Fibroblast of skin of left quadriceps (primary cell): ENCODE results near the gene VPS37B.
A peak's percentile ranks its signal among the peaks of the same experiment; 100 is the strongest.
"Not testable (repeated sequence)": the region's sequence is repeated elsewhere in the genome, so short reads cannot be mapped to it uniquely, and the experiment has no call there.

ENCODE experiments used
- DNase-seq, 2 experiments: peaks; one replicate each; pipeline ENCODE4 v3.0.0-alpha.2; 2013; ENCODE audit warnings: low read depth in 2 of 2

The VPS37B gene

DNA sequence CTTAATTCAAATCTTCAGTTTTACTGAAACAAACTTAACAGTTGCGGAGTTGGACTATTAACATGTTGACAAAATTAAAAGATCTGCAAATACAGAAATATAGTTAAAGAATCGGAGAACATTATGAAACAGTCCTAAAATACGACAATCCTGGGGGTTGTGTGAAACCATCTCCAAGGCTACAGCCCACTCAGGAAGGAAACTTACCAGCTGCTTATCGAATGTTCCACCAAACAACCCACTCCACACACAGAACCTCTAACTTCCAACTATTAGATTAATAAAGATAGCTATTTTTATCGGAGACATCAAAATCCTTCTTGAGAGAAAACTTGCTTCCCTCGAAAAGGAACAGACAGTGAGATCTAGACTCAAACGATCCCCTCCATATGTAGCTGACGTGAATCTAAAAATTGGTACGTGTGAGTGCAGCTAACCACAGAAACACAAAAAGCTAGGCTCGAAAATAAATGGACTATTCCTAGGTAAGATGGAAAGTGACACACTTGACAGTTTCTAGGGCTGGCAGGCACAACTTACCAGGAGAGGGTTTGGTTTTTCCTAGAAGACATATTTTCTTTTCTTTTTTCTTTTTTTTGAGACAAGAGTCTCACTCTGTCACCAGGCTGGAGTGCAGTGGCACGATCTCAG is 12.9 kb downstream of the VPS37B start:
- no peak for DNase-seq

DNA sequence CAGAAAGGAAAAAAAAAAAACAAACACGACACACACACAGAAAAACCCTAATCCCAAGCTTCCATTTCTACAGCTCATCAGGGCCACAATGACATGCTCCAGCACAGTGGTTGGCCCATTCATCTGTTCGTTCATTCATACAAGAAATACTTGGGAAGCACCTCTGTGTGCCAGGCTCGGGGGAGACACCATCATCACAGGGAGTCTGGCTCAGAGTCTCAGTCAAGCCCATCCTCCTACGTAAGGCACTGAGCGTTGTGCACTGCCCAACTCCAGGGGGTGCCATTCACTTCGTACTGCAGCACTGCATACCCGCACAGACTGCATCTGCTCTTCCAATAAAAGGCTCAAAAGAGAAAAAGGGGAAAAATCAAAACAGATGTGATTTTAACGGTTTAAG is 15.3 kb downstream of the VPS37B start:
- no peak for DNase-seq

DNA sequence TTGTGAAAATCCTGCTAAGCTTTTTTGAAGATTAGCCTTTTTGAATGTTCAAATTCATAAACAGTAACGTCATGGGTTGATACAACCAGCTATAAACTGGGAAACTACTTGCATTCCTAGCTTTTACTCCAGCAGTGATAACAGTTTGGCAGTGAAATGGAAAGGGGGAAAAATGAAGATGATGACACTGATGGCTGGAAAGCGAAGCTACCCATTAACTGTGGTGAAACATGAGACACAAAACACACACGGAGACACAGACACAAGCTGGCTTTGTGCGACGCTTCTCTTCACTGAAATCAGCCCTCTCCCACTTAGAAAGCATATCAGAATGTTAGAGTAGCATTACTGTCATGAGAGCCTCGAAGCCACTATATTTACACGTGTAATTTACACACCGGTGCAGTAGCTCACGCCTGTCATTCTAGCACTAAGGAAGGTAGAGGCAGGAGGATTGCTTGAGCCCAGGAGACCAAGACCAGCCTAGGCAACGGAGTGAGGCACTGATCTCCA is 15.7 kb downstream of the VPS37B start:
- DNase-seq, result no peak

DNA sequence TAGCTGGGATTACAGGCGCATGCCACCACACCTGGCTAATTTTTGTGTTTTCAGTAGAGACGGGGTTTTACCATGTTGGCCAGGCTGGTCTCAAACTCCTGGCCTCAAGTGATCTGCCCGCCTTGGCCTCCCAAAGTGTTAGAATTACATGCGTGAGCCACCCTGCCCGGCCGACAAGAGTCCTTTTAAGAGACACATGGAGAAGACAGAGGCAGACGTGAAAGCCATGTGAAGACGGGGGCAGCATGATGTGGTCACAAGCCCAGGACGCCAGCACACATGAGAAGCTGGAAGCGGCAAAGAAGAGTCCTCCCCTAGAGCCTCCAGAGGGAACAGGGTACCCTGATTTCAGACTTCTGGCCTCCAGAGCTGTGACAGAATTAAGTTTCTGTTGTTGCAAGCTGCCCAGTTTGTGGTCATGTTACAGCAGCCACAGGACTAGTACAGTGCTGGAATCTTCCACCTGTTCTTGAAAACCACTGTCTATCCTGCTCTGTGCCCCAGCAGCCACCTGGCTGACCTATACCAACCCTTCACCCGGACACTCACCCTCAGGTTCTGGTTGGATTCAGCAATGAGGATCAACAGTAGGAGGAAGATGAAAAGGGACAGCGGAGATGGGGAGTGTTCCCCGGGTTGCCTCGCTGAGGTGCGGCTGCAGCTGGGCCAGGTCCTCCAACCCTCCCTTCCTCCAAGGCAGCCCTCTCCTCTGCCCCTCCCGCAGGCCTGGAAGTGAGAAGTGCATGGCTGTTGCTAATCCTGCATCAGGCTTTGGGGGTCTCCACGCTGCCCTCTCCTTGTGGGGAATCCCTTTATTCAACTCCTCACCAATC is 16.9 kb downstream of the VPS37B start:
- DNase-seq, result no peak

DNA sequence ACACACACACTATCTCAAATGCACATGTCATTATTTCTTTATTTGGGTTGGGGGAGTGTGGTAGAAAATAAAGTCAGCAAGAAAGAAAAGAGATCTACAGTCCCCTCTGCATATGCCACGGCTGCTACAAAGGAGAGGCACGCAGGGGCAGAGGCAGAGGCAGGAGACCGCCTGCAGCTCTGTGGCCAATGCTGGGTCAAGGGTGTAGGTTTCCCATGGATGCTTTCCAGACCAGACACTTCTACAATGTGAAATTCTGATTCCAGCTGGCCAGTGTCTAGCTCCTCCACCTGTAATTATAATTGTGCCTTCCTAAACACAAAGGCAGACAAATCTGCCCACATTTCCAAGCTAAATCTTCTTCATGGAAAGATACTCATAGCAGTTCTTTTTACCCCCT is 19.2 kb downstream of the VPS37B start:
- DNase-seq, result no peak

DNA sequence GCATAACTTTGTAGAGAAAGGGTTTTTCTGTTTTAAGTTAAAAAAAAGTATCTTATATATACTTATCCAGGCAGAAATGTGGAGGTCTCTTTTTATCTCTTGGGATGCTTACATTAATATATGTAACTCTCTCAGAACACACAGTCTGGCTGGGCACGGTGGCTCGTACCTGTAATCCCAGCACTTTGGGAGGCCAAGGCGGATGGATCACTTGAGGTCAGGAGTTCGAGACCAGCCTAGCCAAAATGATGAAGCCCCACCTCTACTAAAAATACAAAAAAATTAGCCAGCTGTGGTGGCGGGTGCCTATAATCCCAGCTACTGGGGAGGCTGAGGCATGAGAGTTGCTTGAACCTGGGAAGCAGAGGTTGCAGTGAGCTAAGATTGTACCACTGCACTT is 19.6 kb downstream of the VPS37B start:
- DNase-seq, result not testable (repeated sequence)

DNA sequence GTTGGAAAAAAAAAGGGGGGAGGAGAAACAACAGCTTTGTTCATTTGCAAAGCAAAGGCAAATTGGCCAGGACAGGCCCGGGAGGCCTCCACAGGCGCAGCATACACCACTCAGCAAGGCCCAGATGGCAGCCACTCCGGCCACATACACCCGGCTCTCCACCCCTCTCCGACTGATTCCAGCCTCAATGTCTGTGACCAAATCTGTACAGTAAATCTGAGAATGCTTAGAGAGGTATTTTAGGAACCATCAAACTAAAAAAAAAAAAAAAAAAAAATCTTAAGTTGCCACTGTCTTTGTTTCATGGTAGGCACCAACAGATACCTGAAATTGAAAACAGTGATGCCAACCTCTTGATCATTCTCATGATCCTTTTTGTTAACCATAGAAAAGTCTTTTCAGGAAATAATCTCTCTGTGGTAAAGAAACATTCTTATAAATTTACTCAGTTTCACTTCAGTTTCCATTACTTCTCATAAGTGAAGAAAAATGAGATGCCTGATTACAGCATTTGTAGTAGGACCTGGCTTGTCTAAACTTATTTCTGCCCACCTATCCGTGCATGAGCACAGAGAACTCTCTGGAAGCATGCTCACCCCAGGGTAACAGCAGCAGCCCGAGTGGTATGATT is 20.2 kb downstream of the VPS37B start:
- no peak for DNase-seq

DNA sequence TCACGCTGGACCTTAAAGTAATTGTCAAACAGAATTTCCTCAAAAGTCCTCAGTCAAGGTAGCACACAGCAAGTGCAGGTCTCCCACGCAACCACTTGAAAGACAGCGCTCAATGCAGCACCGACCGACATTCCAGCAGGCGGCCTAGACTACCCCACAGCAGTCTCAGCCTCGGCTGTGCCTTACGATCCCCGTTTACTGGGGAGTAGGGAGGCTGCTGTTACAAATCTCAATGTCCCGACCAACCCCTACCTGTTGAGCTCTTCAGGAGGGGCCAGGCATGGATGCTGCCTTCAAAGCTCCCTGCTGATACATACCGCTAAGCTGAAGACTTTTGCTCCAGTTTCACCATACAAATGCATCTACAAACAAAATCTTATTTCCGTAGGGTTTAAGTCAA is 21.8 kb downstream of the VPS37B start:
- DNase-seq, result no peak

DNA sequence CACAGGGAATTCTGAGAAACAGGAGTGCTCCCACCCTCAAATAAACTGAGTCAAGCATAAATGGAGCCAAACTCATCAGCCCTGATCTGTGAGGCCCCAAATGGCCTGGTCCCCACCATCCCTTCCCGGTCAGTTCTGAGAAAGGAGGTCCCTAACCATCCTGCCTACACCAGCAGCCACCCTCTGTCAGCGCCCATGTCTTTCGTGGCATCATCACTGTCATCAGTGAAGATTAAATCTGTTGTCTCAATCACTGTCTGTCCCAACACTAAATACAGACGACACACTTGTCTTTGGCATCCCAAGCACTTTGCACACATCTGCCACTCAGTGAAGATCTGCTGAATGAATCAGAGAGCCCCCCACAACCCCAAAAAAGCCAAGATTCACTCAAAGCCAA is 22.4 kb downstream of the VPS37B start:
- no peak for DNase-seq

DNA sequence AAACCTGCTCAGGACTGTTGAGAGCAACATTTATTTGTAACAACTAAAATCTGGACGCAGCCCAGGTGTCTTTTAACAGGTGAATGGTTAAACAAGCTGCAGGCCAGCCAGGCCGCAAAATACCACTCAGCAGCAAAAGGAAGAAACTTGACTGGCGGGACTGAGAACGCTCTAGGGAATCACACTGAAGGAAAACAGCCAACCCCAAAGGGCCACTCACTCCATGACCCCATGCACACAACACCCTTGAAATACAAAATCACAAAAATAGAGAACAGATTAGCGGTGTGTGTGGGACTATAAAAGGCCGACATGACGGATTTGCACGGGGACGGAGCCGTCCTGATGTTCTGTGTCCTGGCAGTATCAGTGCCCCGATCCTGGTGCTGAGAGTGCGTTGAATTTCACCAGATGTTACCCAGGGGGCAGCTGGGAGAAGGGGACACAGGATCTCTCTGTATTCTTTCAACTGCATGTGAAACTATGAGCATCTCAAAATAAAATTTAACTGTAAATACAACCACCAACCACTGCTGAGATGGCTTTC is 23.0 kb downstream of the VPS37B start:
- DNase-seq, result no peak

DNA sequence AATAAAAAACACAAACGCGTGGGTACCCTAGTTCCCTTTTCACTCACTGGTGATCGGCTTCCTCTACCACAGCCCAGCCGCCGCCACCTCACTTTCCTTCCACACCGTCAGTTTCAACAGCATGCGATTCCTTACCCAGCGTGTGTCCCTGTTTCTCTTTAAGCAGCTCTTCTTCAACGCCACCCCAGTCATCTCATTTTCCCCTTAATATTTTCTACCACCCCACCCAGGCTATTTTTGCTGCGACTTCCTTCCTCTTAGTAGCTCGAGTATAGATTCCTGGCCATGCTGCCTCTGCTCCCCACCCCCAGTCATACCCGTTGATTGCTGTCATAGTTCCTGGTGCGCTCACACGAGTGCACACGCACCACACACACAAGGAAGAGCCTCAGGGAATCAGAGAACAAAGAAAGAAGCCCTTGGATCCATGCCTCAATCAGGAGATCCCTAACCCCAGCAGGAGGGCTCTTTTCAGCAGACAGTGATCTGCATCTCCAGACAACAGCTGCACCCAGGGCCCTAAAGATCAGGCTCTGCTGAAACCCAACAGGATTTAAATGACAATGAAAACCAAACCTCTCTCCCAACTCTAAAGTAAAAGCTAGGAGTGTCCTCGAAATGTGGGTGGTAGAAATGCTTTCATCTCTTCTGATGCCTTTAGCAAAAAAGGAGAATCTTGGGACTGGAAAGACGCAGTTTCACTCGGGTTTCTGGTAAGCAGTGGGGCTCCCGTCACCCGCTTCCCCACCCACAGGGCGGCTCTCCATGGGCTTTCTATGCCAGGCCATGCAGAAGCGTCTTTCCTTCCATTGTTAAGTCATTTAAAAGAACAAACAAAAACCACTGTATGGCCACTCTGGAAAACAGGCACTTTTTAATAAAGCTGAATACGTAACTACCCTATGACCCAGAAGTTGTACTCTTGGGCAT is 23.8 kb downstream of the VPS37B start:
- peak; percentile 78 to 79 for DNase-seq

DNA sequence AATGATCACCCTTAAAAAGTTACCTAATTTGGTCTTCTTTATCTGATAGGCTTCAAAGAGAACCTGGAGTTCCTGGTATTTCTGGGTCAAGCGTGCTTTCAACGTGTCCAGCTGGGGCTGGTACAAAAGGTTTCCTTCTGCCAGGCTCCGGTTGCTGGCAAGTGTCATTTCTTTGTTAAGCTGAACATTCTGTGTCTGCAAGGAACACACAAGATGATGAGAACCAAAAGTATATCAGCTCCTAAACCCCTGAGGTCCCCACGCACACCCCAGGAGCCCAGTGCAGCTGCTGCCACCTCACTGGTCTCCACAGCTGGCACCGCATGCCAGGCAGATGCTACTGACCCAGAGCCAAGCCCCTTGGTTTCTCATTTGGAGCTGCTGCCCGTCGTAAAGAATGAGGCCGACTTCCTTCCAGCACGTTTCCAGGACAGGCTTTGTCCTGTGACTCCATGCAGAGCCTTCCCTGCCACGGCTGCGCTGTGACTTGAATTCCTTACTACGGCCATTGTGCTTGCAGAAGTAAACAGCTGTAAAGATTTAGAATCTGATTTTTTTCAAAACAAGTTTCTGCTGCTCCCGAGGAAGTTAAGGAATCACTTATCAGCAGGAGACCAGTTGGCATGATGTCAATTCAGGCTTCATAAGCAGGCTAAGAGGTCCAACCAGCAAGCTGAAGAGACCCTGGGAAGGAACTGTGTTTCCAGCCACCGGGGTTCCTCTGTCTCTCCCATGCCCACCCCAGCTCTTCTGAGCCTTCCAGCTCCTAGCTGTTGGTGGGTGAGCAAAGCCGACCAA is 24.9 kb downstream of the VPS37B start:
- DNase-seq, result no peak

DNA sequence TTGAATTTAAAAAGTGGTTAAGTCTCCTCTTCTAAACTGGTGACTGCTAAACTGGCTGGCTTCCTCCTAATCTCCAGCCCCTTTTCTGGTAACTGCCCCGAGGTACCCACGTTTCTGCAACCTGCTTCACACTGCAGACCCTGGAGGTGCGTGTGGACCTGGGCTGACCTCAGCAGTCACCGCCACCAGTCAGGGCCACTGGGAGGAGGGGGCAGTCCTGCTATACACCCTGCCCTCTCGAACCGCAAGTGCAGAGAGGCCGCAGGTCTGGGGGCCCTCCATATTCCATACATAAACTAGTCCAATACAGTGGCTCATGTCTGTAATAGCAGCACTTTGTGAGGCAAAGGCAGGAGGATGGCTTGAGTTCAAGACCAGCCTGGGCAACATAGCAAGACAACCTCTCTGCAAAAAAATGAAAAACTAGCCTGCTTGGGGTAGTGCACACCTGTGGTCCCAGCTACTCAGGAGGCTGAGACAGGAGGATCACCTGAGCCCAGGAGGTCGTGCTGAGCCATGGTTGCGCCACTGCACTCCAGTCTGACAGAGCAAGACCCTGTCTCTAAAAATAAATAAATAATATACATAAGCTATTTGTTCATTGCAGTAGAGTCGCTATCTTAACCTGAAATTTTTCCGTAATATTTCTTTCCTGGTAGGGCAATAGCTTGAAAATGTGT is 25.6 kb downstream of the VPS37B start:
- no peak for DNase-seq

DNA sequence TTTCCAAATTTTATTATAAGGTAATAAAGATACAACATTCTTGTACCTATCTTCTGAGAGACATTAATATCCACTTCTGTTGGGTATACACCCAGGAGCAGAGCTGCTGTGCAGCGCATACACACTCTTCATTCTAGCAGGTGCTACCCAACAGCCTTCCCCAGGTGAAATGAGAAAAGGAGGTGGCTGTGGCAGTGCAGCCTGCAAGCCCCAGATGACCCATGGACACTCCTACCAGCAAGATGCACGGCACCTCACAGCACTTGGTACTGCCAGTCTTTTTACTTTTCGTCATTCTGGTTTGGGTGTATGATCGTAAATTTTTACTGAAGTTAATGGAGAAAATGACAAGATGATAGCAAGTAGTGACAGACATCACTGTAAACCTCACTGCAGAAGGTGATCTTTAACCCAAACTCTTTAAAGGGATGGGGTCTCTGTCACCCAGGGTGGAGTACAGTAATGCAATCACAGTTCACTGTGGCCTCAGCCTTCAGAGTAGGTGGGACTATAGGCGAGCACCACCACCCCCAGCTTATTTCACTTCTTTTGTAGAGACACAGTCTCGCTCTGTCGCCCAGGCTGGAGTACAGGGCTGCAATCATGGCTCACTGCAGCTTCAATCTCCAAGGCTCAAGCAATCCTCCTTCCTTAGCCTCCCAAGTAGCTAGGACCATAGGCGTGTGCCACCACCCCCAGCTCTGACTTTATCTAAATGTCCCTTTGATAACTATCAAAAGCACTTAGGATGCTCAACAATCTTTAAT is 26.5 kb downstream of the VPS37B start:
- no peak for DNase-seq

DNA sequence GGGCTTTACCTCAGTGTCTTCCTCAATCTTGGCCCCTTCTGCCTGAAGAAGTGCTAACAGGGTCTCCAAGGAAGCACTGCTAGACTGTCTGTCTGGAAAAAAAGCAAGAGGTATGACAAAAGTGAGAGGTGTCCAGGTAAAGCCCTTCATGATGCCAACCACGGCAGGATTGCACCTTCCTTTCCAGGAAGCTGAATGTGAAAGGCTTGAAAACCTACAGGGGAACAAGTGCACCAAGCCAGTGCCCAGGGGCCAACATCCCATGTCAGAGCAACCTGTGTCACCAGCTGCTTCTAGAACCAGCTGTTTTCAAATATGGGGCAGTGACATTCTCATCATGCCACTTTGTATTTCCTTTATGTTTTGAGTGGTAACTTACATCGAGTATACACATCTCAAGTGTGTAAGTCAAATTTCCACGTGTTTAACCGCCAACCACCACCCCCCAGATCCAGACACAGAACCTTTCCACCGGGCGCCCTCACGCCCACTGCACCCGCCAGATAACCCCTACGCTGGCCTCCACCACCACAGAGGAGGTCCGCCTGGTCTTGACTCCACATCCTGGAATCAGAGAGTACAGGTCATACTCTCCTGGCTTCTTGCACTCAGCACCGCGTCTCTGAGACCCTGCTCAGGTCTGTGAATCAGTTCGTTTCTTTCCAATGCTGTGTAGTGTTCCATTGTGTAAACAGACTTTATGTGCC is 27.3 kb downstream of the VPS37B start:
- DNase-seq, result no peak

DNA sequence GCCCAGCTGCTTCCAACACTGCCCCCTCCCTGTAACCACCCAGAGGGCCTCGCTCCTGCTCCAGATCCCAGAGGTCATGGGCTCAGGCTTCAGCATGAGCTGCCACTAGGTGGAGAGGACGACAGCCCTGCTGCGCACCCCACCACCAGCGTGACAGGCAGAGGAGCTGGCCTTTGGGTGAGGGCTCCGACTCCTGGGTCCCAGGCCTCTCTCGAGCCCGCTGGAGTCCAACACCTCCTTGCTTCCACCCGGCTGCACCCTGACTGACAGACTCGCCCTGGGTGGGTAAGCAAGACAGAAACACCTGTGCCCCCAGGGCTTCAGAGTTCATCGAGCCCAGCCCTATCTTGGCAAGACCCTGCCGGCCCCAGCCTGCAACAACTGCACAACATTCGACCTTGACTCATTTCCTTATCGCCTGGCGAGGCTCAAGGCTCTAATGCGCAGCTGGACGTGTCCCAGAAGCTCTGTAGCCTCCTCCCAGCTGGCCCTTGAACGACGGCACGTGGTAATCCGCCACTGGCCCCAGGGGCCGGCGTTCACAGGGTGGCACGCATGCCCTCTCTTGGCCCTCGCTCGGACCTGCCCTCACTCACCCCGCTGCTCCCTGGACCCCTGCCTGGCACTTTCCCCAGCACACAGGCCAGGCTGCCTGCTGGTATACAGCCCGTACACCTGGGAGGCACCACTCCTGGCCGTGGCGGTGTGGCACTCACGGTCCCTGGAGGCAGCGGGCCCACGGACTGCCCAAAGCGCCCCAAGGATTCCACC is 28.0 kb downstream of the VPS37B start:
- no peak for DNase-seq

DNA sequence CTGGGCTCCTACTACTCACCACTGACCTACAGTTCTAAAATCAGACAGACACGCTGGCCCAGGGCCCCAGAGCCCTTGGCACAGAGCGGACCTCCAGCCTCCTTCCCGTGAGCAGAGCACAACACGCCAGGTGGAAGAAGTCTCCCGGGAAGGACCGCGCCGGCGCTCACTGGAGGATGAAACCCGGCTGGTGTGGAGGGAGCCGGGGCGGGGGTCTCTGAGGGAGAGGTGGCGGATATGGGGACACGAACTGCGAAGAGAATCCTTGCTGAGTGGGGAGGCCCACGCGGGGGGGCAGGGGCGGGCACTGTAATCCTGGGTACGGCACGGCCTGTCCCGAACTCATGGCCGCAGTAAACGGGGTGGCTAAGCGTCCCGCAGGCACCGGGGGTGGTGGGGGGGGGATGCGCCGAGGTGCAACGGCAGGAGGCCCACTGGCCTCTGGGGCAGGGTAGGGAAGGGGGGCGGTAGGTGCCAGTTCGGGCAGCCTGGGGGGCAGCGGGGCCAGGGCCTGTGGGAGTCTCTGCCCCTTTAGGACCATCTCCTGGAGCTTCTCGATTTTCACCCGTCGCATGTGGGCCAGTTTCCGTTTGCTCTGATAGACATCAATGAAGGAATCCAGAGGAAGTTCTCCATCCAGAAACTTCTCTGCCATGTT is 28.8 kb downstream of the VPS37B start:
- DNase-seq, result no peak
